ENCODE data around the gene PALMD. TPM values are rescaled to one million over a fixed set of nuclear protein-coding genes. Genes with fewer than 3 reads are reported as not detected.

Gene PALMD
- total RNA-seq, 1 donor from 2014 or later = 71.1 TPM

Other genes with a start within 250 kb of the PALMD start
- 1.4 and 3.0 TPM in 2 replicates for gene FRRS1, start 120.5 kb downstream of the PALMD start, total RNA-seq
- 10.7 and 14.9 TPM in 2 replicates for gene AGL, start 204.2 kb downstream of the PALMD start, total RNA-seq